Measurements from ENCODE around the gene ULK3. TPM values are rescaled to one million over a fixed set of nuclear protein-coding genes. Genes with fewer than 3 reads are reported as not detected.

The ULK3 gene, protein sequence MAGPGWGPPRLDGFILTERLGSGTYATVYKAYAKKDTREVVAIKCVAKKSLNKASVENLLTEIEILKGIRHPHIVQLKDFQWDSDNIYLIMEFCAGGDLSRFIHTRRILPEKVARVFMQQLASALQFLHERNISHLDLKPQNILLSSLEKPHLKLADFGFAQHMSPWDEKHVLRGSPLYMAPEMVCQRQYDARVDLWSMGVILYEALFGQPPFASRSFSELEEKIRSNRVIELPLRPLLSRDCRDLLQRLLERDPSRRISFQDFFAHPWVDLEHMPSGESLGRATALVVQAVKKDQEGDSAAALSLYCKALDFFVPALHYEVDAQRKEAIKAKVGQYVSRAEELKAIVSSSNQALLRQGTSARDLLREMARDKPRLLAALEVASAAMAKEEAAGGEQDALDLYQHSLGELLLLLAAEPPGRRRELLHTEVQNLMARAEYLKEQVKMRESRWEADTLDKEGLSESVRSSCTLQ
- total RNA-seq (2021; ENCODE audit: unreplicated experiment) = 48.4 TPM
- polyA plus RNA-seq (2012) = 39.5 and 45.9 TPM in 2 replicates
- Bru-seq, nascent RNA = percentile 65 among the genes with signal in this experiment
- percentile 90 among the genes with signal in this experiment for BruChase-seq, experiment 1, labeled RNA remaining after a 6-hour chase
- BruChase-seq, experiment 2, labeled RNA remaining after a 2-hour chase = percentile 83 among the genes with signal in this experiment
- long read RNA-seq, transcript ULK3-202 (15 exons, 2,738 nt) = minor isoform, 9 of 113 reads
- long read RNA-seq, transcript ULK3-220 (16 exons, 2,611 nt) = major isoform, 18 of 113 reads
- long read RNA-seq, partial matches to known transcripts = 45 of 113 reads
- long read RNA-seq, other reads (novel, unspliced or antisense) = 40 of 113 reads

DNA sequence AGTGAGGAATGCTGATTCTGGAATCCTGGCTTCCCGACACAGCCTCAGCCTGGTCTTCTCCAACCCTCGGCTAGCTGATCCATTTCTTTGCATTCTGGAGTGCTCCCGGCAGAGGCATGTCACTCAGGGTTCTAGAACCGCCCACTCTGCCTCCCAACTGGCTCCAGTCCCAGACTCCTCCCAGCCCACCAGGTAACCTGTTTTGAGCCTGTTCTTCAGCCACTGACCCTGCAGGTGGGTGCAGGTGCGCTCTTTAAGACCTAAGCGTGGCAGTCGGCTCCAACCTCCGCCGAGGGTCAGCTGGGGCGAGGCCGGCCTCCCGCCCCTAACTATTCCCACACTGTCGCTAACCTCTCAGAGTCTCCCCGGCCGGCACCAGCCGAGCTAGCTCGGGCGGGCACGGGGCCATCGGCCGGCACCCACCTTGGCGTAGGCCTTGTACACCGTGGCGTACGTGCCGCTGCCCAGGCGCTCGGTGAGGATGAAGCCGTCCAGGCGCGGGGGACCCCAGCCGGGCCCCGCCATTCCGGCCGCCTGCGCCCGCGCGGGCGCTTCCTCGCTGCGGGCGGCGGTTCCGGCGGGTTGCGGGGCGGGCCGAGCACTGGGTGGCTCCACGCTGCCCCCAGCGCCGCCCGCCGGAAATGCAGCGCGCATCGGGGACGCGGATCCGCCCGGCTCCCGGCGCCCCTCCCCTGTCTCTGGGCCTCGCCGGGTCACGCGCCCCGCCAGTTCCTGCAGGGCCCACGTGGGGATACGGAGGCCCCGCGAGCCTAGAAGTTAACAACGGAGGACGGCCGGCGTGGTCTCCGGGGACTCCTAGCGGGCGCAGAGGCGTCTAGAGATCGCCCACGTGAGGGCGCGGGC, at the start of gene ULK3:
ULK3 (minus strand) TSS at position 576 of the 864 bp plus-strand sequence; CDS start at position 525, 51 bp downstream.
- DNase-seq (ENCODE audit: low read depth, low spot score) (peak; percentile 61), ATAC-seq (peak; percentile 91)
- CTCF ChIA-PET = interaction anchor here (0.6 to 1.9 kb wide), 7 partner anchors 16 to 205 kb away, joined by 3 to 8 read pairs (median 4); no protein-coding TSS in a partner anchor
- H3K27me3 ChIP-seq (ENCODE audit: insufficient read depth, low read length) = no peaks in the 10 kb centered on the region
- H3K27ac ChIP-seq (ENCODE audit: low read depth, low read length) = peak within 1 kb of the TSS; percentile 93
- H3K4me1 ChIP-seq (ENCODE audit: control insufficient read depth in 1 of 2, insufficient read depth in 2 of 2, low read length in 2 of 2) = peaks cover 9 to 21% of the 10 kb centered on the region in 2 experiments; a peak in 3 of 4 replicates
- peak within 1 kb of the TSS; percentile 90 for H3K4me2 ChIP-seq (ENCODE audit: low read length)
- POLR2A ChIA-PET = interaction anchor here (0.7 to 1.0 kb wide), 2 partner anchors 13 to 359 kb away, joined by 3 to 10 read pairs; partner anchors contain the start of gene C15orf39
- peaks cover 6% of the 10 kb centered on the region; the same call in 1 of the 2 replicates for H3K79me2 ChIP-seq (ENCODE audit: insufficient read depth, low read length)
- TF ChIP-seq, protein P1, sequence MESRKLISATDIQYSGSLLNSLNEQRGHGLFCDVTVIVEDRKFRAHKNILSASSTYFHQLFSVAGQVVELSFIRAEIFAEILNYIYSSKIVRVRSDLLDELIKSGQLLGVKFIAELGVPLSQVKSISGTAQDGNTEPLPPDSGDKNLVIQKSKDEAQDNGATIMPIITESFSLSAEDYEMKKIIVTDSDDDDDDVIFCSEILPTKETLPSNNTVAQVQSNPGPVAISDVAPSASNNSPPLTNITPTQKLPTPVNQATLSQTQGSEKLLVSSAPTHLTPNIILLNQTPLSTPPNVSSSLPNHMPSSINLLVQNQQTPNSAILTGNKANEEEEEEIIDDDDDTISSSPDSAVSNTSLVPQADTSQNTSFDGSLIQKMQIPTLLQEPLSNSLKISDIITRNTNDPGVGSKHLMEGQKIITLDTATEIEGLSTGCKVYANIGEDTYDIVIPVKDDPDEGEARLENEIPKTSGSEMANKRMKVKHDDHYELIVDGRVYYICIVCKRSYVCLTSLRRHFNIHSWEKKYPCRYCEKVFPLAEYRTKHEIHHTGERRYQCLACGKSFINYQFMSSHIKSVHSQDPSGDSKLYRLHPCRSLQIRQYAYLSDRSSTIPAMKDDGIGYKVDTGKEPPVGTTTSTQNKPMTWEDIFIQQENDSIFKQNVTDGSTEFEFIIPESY (IDR thresholded peaks at IDR 0.05; ENCODE audit: extremely low read depth, insufficient replicate concordance, low read length) = no peak
- peak; percentile 41; the same call in 1 of the 2 replicates for TF ChIP-seq RAD21 (IDR thresholded peaks at IDR 0.05; ENCODE audit: low read depth)
- peak; percentile 26 for TF ChIP-seq YY1 (IDR thresholded peaks at IDR 0.05; ENCODE audit: extremely low read depth, insufficient replicate concordance, low read depth, low read length)
- TF ChIP-seq, protein P2, sequence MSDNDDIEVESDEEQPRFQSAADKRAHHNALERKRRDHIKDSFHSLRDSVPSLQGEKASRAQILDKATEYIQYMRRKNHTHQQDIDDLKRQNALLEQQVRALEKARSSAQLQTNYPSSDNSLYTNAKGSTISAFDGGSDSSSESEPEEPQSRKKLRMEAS (IDR thresholded peaks at IDR 0.05) = peak; percentile 96
- TF ChIP-seq ZFX (IDR thresholded peaks at IDR 0.05) = peak; percentile 79; the same call in 1 of the 2 replicates
- TF ChIP-seq SIN3A (IDR thresholded peaks at IDR 0.05; ENCODE audit: low read depth) = peak; percentile 87
- peak; percentile 78 for TF ChIP-seq POLR2AphosphoS5 (IDR thresholded peaks at IDR 0.05; ENCODE audit: low read depth, low read length)
- TF ChIP-seq, protein P3, sequence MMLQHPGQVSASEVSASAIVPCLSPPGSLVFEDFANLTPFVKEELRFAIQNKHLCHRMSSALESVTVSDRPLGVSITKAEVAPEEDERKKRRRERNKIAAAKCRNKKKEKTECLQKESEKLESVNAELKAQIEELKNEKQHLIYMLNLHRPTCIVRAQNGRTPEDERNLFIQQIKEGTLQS (IDR thresholded peaks at IDR 0.05) = no peak
- no peak for TF ChIP-seq FOSL1 (IDR thresholded peaks at IDR 0.05; ENCODE audit: low read depth)
- peak; percentile 55 for TF ChIP-seq POLR2A (IDR thresholded peaks at IDR 0.05; ENCODE audit: borderline replicate concordance, extremely low read depth, insufficient read depth, insufficient read length)
- no peak for TF ChIP-seq TCF7L2 (IDR thresholded peaks at IDR 0.05; ENCODE audit: borderline replicate concordance, extremely low read depth, insufficient read depth, insufficient read length)
- TF ChIP-seq, protein P4, sequence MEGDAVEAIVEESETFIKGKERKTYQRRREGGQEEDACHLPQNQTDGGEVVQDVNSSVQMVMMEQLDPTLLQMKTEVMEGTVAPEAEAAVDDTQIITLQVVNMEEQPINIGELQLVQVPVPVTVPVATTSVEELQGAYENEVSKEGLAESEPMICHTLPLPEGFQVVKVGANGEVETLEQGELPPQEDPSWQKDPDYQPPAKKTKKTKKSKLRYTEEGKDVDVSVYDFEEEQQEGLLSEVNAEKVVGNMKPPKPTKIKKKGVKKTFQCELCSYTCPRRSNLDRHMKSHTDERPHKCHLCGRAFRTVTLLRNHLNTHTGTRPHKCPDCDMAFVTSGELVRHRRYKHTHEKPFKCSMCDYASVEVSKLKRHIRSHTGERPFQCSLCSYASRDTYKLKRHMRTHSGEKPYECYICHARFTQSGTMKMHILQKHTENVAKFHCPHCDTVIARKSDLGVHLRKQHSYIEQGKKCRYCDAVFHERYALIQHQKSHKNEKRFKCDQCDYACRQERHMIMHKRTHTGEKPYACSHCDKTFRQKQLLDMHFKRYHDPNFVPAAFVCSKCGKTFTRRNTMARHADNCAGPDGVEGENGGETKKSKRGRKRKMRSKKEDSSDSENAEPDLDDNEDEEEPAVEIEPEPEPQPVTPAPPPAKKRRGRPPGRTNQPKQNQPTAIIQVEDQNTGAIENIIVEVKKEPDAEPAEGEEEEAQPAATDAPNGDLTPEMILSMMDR (IDR thresholded peaks at IDR 0.05 in 2 of 3, conservative IDR thresholded peaks at IDR 0.05 in 1 of 3; ENCODE audit: borderline replicate concordance in 1 of 3, insufficient read depth in 1 of 3, low read depth in 2 of 3, low read length in 2 of 3) = peak in 2 of 3 experiments; percentile 18 to 45; a peak in 2 of 6 replicates
- TF ChIP-seq EGR1 (IDR thresholded peaks at IDR 0.05; ENCODE audit: low read depth) = peak; percentile 72
- BruUV-seq (replicated peaks) = no TSS peak
- H2AFZ ChIP-seq (ENCODE audit: low read depth, low read length, poor library complexity, severe bottlenecking) = peak within 1 kb of the TSS; percentile 22
- intact Hi-C loops (cut with micrococcal nuclease) = loop anchor here (2.0 kb wide), 1 partner anchor 30 kb away; the partner anchor contains the start of gene SCAMP2
- H3K9me2 ChIP-seq (ENCODE audit: insufficient read depth) = no peaks in the 10 kb centered on the region
- RAD21 ChIA-PET (ENCODE audit: low non-redundant PET in 1 of 2, low total read pairs in 2 of 2, uncharacterized antibody in 2 of 2, unreplicated experiment in 2 of 2) = interaction anchor here (1.0 to 1.6 kb wide), 2 partner anchors 59 to 74 kb away, joined by 3 to 4 read pairs; no protein-coding TSS in a partner anchor
- no peaks in the 10 kb centered on the region for H4K20me1 ChIP-seq (ENCODE audit: insufficient read depth)
- peak within 1 kb of the TSS; percentile 88 for H3K9ac ChIP-seq (ENCODE audit: low read length)
- H3K9me3 ChIP-seq (ENCODE audit: control insufficient read depth in 1 of 2, insufficient read depth in 1 of 2, low read depth in 1 of 2, low read length in 2 of 2) = no peaks in the 10 kb centered on the region
- peak within 1 kb of the TSS; percentile 53 to 78 for H3K4me3 ChIP-seq (replicated peaks in 1 of 2; ENCODE audit: low read depth in 1 of 2, low read length in 2 of 2)
- H3K36me3 ChIP-seq (ENCODE audit: control insufficient read depth in 1 of 2, insufficient read depth in 2 of 2, low read length in 2 of 2) = peaks cover 9 to 16% of the 10 kb centered on the region in 2 experiments; a peak in 2 of 4 replicates
